ENCODE results near the gene SLC35A4.
"Not testable (repeated sequence)": the region's sequence is repeated elsewhere in the genome, so short reads cannot be mapped to it uniquely, and the experiment has no call there.

SLC35A4 gene

DNA sequence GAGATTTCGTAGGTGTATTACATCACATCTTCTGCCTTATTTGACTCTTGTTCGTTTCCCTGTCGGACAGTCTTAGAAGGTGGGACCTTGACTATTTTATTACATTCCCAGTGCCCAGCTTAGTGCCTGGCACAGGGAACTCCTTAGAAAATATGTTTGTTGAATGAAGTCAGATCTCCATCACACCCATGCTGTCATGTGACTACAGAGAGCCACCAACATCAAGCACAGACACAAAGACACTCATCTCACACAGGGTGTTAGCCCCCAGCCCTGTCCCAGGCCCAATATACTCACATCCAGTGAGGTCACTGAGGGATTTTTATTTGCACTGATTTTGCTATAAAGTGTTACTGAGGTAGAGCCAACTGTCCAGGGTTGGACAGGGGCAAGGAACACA is 6.7 kb upstream of the SLC35A4 start:
- DNase-seq (ENCODE audit: low read depth, low spot score): no peak

DNA sequence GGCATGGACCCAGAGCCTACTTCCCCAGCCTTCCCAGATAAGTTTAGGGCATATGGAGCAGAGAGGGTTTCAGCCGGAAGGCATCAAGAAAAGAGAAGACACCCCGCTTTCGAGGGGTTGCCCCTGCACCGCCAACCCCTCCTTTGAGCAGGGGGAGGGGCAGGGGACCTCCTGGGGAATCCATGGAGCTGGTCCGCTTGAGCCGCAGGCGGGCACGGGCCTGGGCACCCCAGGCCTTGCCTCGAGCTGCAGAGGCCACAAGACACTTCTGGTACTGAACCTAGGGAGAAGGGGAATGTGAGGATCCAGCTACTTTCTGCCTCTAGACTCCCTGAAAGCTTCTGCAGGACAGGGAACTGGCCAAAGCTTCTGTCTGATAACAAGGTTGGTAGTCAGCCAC is 6.1 kb upstream of the SLC35A4 start:
- no peak for DNase-seq (ENCODE audit: low read depth, low spot score)

- no peak for DNase-seq (ENCODE audit: low read depth, low spot score)
These were observed 4.4 kb upstream of the SLC35A4 start for GRCh38 chr5:140560227-140560626.

DNA sequence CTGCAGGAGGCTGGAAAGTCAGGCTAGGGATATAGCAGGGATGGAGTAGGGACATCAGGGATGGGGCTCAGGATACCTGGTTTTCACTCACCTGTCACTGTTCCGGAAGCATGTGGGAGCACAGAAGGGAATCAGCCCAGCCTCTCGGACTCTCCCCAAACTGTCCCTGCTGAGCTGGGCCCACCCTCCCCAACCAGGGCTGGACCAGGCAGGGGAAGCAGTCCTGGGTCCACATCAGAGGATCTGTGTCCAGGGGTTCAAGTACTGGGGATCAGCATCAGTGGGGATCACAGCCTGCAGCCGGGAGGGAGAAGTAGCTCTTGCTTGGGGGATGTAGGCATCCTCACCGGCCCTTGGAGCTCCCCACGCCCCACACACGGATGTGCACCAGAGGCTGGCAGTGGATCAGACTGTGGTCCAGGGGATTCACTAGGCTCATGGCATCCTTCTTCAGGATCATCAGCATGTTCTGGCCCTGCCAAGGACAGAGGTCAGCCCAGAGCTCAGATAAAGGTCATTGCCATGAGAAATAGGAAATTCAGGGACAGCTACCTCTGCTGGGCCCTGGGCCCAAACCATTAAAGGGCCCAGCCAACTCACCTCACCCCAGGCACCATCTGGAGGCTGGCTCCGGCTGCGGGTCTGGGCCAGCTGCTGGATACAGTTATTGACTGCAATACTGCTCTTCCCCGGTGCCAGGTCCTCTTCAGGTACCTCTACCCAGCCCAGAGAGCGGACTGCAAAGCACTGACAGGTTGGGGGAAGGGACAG is 2.7 kb upstream of the SLC35A4 start:
- DNase-seq (ENCODE audit: low read depth, low spot score): no peak

- DNase-seq (ENCODE audit: low read depth, low spot score): no peak
These were observed 1.0 kb upstream of the SLC35A4 start for GRCh38 chr5:140563596-140563995.

DNA sequence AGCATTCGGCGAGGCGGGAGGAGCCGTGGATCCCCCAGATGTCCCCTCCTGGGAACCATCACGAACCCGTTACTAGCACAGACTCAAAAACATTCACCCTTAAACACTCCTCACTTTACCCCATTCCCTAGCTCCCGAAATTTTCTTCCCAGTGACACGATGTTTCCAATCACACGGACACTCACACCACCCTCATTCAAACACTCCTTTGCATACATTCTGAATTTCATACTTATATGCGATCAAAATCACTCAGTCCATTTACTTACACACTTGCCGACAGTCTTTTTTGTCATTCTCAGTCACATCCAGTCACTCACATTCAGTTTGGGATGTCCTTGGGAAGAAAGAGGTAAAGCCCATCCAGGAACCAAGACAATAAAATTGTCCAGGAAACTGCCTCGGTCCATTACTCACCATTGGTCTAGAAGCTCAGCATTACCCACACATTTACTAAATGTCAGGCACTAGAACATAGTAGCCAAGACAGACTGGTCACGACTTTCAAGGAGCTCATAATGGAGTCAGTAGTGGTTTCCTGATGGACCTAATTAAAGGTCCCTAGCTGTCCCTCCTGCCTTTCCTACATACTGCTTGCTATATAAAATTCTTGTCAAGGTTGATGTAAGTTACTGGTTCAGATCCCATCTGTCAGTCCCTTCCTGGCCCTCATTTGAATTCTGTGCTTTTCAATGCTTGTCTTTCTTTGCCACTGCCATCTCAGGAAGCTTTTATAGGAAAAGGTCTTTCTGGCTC is 574 bp downstream of the SLC35A4 start:
- no peak for DNase-seq (ENCODE audit: low read depth, low spot score)

GRCh38 chr5:140565780-140566095 is 1.1 kb downstream of the SLC35A4 start:
- no peak for DNase-seq (ENCODE audit: low read depth, low spot score)

- DNase-seq (ENCODE audit: low read depth, low spot score): no peak
These were observed 2.0 kb downstream of the SLC35A4 start for GRCh38 chr5:140566665-140567064.

DNA sequence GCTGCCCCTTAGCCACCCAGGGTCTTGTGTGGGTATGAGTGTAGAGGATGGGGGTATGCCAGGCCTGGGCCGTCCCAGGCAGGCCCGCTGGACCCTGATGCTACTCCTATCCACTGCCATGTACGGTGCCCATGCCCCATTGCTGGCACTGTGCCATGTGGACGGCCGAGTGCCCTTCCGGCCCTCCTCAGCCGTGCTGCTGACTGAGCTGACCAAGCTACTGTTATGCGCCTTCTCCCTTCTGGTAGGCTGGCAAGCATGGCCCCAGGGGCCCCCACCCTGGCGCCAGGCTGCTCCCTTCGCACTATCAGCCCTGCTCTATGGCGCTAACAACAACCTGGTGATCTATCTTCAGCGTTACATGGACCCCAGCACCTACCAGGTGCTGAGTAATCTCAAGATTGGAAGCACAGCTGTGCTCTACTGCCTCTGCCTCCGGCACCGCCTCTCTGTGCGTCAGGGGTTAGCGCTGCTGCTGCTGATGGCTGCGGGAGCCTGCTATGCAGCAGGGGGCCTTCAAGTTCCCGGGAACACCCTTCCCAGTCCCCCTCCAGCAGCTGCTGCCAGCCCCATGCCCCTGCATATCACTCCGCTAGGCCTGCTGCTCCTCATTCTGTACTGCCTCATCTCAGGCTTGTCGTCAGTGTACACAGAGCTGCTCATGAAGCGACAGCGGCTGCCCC is 2.6 kb downstream of the SLC35A4 start:
- no peak for DNase-seq (ENCODE audit: low read depth, low spot score)

- no peak for DNase-seq (ENCODE audit: low read depth, low spot score)
These were observed 3.2 kb downstream of the SLC35A4 start for GRCh38 chr5:140567871-140568270.

DNA sequence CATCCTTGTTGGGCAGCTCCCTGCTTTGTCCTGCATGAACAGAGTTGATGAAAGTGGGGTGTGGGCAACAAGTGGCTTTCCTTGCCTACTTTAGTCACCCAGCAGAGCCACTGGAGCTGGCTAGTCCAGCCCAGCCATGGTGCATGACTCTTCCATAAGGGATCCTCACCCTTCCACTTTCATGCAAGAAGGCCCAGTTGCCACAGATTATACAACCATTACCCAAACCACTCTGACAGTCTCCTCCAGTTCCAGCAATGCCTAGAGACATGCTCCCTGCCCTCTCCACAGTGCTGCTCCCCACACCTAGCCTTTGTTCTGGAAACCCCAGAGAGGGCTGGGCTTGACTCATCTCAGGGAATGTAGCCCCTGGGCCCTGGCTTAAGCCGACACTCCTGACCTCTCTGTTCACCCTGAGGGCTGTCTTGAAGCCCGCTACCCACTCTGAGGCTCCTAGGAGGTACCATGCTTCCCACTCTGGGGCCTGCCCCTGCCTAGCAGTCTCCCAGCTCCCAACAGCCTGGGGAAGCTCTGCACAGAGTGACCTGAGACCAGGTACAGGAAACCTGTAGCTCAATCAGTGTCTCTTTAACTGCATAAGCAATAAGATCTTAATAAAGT is 3.9 kb downstream of the SLC35A4 start:
- no peak for DNase-seq (ENCODE audit: low read depth, low spot score)

DNA sequence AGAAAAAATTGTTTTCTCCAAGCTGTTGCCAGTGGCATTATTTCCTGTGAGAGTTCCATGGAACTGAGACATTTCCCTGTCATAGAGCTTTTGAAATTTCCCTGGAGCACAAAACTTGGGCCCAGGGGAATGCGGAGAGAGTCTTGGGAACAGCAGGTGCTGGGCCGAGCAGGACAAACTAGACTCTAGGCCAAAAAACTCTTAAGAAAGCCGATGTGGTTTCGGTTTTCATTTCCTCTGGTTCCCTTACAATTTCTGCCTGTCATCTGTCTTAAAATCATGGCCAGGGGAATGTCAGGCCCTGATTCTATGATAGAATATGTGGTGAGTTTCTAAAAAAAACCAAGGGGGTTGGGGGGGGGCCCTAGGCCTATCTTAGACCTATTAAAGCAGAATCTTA is 4.6 kb downstream of the SLC35A4 start:
- no peak for DNase-seq (ENCODE audit: low read depth, low spot score)

- no peak for DNase-seq (ENCODE audit: low read depth, low spot score)
These were observed 5.4 kb downstream of the SLC35A4 start for GRCh38 chr5:140570058-140570457.

- DNase-seq (ENCODE audit: low read depth, low spot score): no peak
These were observed 5.9 kb downstream of the SLC35A4 start for GRCh38 chr5:140570488-140570887.

DNA sequence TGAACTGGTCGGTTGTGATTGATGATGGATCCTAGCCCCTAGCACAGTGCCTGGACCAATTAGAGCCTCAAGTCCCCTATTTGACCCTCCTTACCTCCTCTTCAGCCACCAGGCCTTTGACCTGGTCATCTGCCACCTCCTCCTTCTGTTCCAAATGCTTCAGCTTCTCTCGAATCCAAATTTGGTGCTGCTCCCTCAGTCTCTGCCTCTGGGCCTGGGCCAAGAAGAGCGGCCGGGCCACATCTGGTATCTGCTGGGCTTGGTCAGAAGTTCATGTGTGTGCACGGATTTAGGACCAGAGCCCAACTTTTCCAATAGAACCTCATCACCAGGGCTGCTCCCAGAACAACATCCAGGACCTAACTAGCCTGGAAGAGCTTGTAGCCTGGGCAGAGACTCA is 6.5 kb downstream of the SLC35A4 start:
- DNase-seq (ENCODE audit: low read depth, low spot score): no peak

DNA sequence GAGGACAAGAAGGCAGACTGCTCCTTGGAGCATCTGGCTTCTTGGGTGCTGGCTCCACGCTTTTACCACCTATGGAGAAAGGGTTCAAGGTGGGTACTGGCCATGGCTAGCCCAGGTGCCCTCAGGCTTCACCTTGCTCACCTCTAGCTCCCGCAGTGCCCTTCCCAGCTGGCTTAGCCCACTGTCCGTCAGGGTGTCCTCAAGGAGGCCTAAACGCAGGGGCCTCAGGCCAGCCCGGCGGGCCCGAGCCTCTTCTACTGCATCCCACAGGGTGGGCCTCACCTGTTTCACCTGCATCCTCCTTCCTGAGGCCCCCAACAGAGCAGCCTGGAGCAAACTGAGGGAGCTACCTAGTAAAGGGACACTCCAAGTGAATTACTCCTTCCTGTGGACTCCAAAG is 9.1 kb downstream of the SLC35A4 start:
- no peak for DNase-seq (ENCODE audit: low read depth, low spot score)

GRCh38 chr5:140574165-140574564 is 9.5 kb downstream of the SLC35A4 start:
- no peak for DNase-seq (ENCODE audit: low read depth, low spot score)

GRCh38 chr5:140575309-140575708 is 10.7 kb downstream of the SLC35A4 start:
- DNase-seq (ENCODE audit: low read depth, low spot score): no peak

DNA sequence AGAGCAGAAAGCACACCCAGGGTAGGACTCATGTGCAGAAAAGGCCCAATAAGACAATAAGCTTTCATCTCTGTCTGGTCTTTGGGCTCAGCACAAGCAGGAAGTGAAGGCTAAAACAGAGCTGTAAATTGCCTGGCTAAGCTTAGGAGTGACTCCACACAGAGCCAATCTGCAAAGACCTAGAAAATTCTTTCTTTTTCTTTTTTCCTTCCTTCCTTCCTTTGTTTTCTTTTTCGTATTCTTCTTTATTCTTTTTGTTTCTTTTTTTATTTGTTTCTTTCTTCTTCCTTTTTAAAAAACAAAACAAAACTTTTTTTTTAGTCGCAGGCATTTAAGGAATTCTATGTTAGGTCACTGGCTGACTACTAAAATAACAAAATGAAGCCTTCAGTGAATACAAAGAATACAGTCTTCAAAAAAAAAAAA is 12.2 kb downstream of the SLC35A4 start:
- DNase-seq (ENCODE audit: low read depth, low spot score): no peak

DNA sequence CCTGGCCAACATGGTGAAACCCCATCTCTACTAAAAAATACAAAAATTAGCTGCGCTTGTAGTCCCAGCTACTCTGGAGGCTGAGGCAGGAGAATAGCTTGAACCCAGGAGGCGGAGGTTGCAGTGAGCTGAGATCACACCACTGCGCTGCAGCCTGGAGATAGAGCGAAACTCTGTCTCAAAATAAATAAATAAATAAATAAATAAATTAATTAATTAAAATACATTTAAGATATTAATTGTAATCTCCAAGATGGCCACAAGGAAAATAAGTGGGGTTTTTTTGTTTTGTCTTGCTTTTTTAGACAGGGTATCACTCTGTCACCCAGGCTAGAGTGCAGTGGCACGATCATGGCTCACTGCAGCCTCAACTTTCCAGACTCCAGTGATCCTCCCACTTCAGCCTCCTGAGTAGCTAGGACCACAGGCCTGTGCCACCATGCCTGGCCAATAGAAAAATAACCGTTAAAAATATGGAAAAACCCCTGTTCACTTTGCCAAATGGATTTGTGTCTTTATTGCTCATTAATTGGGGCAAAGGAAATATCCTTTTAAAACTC is 14.6 kb downstream of the SLC35A4 start:
- not testable (repeated sequence) for DNase-seq (ENCODE audit: low read depth, low spot score)

GRCh38 chr5:140587495-140587894 is 22.9 kb downstream of the SLC35A4 start:
- DNase-seq (ENCODE audit: low read depth, low spot score): no peak

Data from iPS DF 19.7 (cell line).